HG03103 (cell line): ENCODE data around the gene MYH16.
"Not testable (repeated sequence)": the region's sequence is repeated elsewhere in the genome, so short reads cannot be mapped to it uniquely, and the experiment has no call there.

Experiments
- ATAC-seq: cut with Tn5 transposase; IDR thresholded peaks from one replicate; pipeline ENCODE4 v1.9.1; 2021; ENCODE audit warnings: low read depth; ENCODE audit not compliant: unreplicated experiment

Gene MYH16

GRCh38 chr7:99344061-99344647, 71.5 kb downstream of the MYH16 start:
- ATAC-seq = no peak

- not testable (repeated sequence) for ATAC-seq
These were observed 78.0 kb downstream of the MYH16 start for GRCh38 chr7:99350641-99351040.

- ATAC-seq = no peak
These were observed 79.6 kb downstream of the MYH16 start for GRCh38 chr7:99352247-99352646.

DNA sequence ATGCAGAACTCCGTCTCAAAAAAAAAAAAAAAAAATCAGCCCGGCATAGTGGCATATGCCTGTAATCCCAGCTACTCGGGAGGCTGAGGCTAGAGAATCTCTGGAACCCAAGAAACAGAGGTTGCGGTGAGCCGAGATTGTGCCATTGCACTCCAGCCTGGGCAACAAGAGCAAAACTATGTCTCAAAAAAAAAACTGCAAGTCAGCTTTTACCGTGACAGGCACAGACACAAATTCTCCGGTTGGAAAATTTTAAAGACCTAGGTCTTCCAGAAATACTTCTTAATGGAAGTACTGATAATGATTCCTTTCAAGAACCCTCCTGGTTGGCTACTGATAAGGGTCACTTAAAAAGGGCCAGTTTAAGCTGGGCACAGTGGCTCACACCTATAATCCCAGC, 82.5 kb downstream of the MYH16 start:
- ATAC-seq = no peak

DNA sequence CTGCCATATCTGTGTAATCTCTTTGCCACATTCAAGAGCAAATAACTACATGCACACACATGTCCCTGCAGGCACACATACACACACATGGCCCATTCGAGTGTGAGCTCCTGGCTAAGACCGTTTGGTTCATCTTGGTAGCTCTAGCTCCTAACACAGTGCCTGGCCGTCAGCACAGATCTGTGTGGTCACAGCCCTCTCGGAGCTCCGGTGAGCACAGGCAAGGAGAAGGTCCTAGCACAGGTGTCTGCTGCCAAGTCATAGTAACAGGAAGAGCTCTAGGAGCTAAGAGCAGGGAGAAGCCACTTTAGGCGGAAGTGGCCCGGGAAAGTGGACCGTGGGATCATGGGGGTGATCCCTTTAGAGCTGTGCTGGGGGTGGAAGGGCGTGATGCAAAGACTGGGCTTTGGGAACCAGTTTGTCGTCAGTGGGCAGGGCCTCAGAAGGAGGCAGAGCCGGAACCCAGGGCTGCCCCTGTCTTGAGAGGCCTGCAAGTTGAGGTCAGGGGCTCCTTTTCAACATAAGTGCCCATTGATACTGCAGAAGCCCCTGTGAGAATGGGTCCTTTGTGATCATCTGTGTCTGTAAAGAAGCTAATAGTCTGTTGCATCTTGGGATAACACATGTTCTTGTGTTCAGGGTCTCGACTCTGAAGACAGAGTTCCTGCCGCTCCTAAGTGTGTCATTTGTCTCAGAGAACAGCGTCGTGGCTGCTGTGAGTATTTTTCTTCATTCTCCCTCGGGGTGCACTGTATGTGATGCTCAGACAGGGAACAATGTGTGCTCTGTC, 85.3 kb downstream of the MYH16 start:
- no peak for ATAC-seq

DNA sequence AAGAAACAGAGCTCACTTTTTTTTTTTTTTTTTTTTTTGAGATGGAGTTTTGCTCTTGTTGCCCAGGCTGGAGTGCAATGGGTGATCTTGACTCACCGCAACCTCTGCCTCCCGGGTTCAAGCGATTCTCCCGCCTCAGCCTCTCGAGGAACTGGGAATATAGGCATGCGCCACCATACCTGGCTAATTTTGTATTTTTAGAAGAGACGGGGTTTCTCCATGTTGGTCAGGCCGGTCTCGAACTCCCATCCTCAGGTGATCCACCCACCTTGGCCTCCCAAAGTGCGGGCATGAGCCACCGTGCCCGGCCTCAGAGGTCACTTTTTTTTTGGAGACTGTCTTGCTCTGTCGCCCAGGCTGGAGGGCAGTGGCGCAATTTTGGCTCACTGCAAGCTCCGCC, 85.9 kb downstream of the MYH16 start:
- not testable (repeated sequence) for ATAC-seq

DNA sequence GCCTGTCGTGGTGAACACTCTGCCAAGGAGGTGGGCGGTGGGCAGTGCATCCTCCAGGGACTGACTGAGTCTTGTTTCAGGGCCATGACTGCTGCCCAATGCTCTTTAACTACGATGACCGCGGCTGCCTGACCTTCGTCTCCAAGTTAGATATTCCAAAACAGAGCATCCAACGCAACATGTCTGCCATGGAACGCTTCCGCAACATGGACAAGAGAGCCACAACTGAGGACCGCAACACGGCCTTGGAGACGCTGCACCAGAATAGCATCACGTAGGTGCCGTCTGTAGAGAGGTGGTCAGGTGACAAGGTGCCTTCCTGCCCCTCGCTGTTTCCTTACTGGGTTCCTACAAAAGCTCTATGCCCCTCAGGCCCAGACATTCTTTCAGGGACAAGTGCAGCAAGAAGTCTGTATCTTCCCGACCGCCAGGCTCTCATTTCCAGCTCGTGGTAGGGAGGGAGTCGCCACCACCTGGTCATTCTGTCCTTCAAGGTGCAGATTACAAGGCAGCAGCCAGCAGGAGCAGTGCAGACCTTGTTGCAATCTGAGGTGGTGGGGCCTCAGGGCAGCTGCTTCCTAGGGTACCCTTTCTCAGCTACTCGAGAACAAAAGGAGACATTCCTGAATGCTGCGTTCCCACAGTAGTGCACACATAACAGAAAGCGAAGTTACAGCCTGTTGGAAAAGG, 87.0 kb downstream of the MYH16 start:
- no peak for ATAC-seq
